ENCODE data around the gene RGS16.
"Not testable (repeated sequence)": the region's sequence is repeated elsewhere in the genome, so short reads cannot be mapped to it uniquely, and the experiment has no call there.

Gene RGS16

GRCh38 chr1:182604175-182605164, at the start of gene RGS16:
RGS16 (minus strand) TSS chr1:182604389; CDS start chr1:182604259, 130 bp downstream.
- DNase-seq (ENCODE audit: low read depth in 2 of 2): peak; percentile 79 to 87

DNA sequence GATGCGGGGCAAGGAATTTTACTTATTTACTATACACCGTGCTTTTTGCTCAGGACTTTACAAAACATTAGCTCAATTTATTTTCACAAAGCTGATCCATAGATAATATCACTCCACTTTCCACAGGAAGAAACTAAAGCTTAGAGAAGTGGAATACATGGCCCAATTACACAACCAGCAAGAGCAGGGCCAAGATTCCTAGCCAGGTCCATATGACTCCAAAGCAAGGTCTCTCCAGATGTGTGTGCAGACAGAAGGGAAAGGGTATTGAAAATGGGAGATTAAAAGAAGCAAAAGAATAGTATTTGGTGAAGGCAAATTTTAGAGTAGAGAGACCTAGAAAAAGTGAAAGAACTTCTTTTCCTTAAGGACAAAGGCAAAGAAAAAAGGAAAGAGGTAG, 49.8 kb upstream of the RGS16 start:
- no peak for DNase-seq (ENCODE audit: low read depth in 2 of 2)

- no peak for DNase-seq (ENCODE audit: low read depth in 2 of 2)
Observed at GRCh38 chr1:182652933-182653332, 48.7 kb upstream of the RGS16 start.

- no peak for DNase-seq (ENCODE audit: low read depth in 2 of 2)
Observed at GRCh38 chr1:182651339-182651724, 47.1 kb upstream of the RGS16 start.

- DNase-seq (ENCODE audit: low read depth in 2 of 2): no peak
Observed at GRCh38 chr1:182650678-182651338, 46.6 kb upstream of the RGS16 start.

DNA sequence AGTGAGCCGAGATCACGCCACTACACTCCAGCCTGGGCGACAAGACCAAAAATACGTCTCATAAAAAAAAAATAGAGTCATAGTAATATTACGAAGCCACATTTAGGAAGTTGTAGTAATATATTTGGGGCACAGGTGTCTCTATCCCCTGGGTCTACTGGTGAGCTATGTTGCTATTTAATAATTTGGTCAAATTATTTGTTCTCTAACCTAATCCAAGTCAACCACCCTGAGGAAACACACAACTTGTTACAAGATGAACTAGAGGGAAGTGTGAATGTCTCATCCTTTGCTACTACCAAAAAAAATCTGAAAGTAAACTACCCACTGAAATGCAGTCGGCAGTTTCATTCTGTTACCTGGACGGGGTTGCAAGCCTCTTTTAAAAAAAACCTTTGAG, 44.9 kb upstream of the RGS16 start:
- DNase-seq (ENCODE audit: low read depth in 2 of 2): no peak

- DNase-seq (ENCODE audit: low read depth in 2 of 2): no peak
Observed at GRCh38 chr1:182646739-182647138, 42.5 kb upstream of the RGS16 start.

DNA sequence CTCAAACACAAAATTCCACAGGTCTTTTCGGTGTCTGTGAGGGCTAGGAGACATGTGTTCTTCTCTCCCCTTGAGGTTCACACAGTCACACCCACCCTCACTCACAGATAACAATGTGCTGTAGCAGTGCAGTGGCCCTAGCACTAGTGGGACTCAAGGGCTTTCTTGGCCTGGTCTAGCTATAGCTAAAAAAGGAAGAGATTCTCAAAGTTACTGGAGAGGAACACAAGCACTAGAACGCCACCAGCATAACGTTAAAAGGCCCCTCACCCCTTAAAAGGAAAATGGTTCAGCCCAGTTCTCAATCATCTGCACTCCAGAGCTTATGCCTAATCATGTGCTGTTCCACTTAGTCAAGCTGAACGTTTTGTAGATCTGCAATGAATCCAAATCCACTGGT, 40.7 kb upstream of the RGS16 start:
- DNase-seq (ENCODE audit: low read depth in 2 of 2): no peak

- DNase-seq (ENCODE audit: low read depth in 2 of 2): no peak
Observed at GRCh38 chr1:182643699-182644098, 39.5 kb upstream of the RGS16 start.

- no peak for DNase-seq (ENCODE audit: low read depth in 2 of 2)
Observed at GRCh38 chr1:182642461-182642860, 38.3 kb upstream of the RGS16 start.

DNA sequence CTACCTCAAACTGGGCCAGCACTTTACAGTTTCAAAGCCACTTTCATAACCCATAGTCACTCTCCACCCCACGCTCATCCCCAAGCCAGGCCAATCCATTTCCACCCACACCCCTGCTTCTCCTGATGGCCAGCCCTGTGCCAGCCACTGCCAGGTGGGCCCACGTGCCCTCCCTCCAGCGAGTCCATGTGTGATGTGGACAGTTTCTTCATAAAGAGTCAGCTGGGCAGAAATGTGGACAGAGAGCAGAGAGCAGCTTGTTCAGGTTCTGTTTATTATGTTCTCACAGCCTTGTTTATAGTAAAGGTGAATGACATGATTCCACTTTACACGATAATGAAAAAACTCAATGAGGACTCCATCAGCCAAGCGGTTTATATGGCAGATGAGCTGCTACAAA, 37.4 kb upstream of the RGS16 start:
- no peak for DNase-seq (ENCODE audit: low read depth in 2 of 2)

- no peak for DNase-seq (ENCODE audit: low read depth in 2 of 2)
Observed at GRCh38 chr1:182639330-182639729, 35.1 kb upstream of the RGS16 start.

DNA sequence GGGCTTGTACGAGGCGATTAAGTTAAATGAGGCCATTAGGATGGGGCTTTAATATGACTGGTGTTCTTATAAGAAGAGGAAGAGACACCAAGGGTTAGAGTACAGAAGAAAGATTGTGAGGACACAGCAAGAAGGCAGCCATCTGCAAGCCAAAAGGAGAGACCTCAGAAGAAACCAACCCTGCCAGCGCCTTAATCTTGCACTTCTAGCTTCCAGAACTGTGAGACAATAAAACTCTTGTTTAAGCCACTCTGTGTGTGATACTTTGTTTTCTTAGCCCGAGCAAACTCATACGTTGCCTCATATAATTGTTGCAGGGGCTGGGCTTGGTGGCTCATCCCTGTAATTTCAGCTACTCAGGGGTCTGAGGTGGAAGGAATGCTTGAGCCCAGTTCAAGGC, 33.6 kb upstream of the RGS16 start:
- DNase-seq (ENCODE audit: low read depth in 2 of 2): no peak

- no peak for DNase-seq (ENCODE audit: low read depth in 2 of 2)
Observed at GRCh38 chr1:182635871-182636270, 31.7 kb upstream of the RGS16 start.

DNA sequence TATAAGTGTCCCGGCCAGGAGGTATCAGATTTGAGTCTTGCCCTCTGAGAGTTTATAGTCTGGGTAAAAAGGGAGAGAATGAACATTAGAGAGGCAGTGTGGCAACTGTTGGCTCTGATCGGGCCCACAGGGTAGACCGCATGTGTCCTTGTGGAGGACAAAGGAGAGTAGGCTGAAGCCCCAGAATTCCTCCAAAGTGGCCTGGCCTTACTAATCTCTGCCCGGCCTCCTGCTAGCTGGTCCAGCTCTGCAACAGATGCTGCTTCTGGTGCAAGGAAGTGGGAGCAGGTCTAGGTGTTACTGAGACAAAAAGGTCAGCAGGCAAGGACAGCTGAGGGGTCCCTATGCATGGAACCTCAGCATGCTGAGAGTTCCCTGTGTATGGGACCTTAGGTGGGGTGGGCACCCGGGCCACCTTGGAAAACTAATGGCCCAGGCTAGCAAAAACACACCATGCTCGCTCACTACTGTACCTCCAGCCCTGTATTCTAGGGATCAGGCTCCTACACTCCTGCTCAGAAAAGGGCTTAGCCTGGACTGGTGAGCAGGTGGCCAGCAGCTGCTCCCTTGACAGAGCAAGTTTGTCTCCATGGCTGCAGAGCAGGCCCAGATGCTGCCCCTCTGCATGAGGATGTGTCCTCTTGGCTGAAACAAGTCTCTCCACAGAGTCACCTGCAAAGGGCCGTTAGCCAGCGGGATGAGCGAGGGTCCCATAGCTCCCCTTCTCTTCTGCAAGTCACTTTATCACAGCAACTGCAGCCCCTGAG, 30.3 kb upstream of the RGS16 start:
- no peak for DNase-seq (ENCODE audit: low read depth in 2 of 2)

- no peak for DNase-seq (ENCODE audit: low read depth in 2 of 2)
Observed at GRCh38 chr1:182633657-182634281, 29.6 kb upstream of the RGS16 start.

DNA sequence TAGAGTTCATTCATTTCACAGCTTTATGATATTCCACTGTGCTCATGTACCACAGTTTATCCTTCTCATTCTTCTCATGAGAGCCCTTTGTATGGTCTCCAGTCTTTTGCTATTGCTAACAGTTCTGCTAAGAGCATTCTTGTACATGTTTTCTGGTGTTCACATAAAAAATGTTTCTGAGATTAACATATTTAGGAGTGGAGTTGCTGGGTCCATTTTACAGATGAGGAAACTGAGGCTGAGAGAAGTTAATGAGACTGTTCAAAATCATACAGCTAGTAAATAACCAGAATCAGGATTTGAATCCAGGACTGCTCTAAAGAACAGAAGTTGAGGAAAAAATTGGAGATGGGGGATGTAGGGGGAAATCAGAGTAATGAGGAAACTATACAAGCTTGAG, 28.8 kb upstream of the RGS16 start:
- no peak for DNase-seq (ENCODE audit: low read depth in 2 of 2)

- DNase-seq (ENCODE audit: low read depth in 2 of 2): not testable (repeated sequence)
Observed at GRCh38 chr1:182632441-182632857, 28.3 kb upstream of the RGS16 start.

GRCh38 chr1:182631954-182632353, 27.8 kb upstream of the RGS16 start:
- DNase-seq (ENCODE audit: low read depth in 2 of 2): no peak

GRCh38 chr1:182631053-182631677, 27.0 kb upstream of the RGS16 start:
- DNase-seq (ENCODE audit: low read depth in 2 of 2): no peak

- DNase-seq (ENCODE audit: low read depth in 2 of 2): no peak
Observed at GRCh38 chr1:182630586-182630985, 26.4 kb upstream of the RGS16 start.

Measured in stimulated activated CD8-positive, alpha-beta memory T cell treated with anti-CD3 and anti-CD28 coated beads, Interleukin-15, amount 100 ng/mL, for 4 hours (primary cell).